H9 (cell line): ENCODE measurements around the gene EGFL6. TPM values are rescaled to one million over a fixed set of nuclear protein-coding genes. Genes with fewer than 3 reads are reported as not detected.

ENCODE experiments used
- DNase-seq: peaks from one replicate; pipeline ENCODE4 v3.0.0-alpha.2; 2017
- H2AFZ ChIP-seq: one replicate; pipeline ENCODE4 v1.6.1; 2013; ENCODE audit warnings: mild to moderate bottlenecking, low read length, control low read depth, moderate library complexity
- H2AK5ac ChIP-seq: 2 replicates; pipeline ENCODE4 v1.6.1; 2013; ENCODE audit warnings: low read length, control low read depth, mixed read lengths; ENCODE audit not compliant: insufficient read length
- H2BK120ac ChIP-seq: one replicate; pipeline ENCODE4 v1.6.1; 2013; ENCODE audit warnings: low read depth, mild to moderate bottlenecking, low read length, control low read depth, inconsistent platforms; ENCODE audit not compliant: poor library complexity, severe bottlenecking
- H2BK12ac ChIP-seq: 2 replicates; pipeline ENCODE4 v1.6.1; 2013; ENCODE audit warnings: low read length, control low read depth, mixed read lengths, low read depth; ENCODE audit not compliant: insufficient read length
- H2BK15ac ChIP-seq: 2 replicates; pipeline ENCODE4 v1.6.1; 2013; ENCODE audit warnings: low read depth, low read length, control low read depth
- H2BK20ac ChIP-seq: one replicate; pipeline ENCODE4 v1.6.1; 2013; ENCODE audit warnings: low read depth, mild to moderate bottlenecking, low read length, control low read depth, inconsistent platforms; ENCODE audit not compliant: poor library complexity, severe bottlenecking
- H2BK5ac ChIP-seq: 2 replicates; pipeline ENCODE4 v1.6.1; 2013; ENCODE audit warnings: low read length, control low read depth, mixed read lengths; ENCODE audit not compliant: insufficient read length
- H3K14ac ChIP-seq: 2 replicates; pipeline ENCODE4 v1.6.1; 2013; ENCODE audit warnings: low read length, control low read depth; ENCODE audit not compliant: insufficient read depth
- H3K18ac ChIP-seq: 2 replicates; pipeline ENCODE4 v1.6.1; 2013; ENCODE audit warnings: low read depth, mild to moderate bottlenecking, mixed read lengths, low read length, control low read depth; ENCODE audit not compliant: insufficient read length
- H3K23ac ChIP-seq: 2 replicates; pipeline ENCODE4 v1.6.1; 2013; ENCODE audit warnings: low read length, control low read depth, mixed read lengths, low read depth; ENCODE audit not compliant: insufficient read length
- H3K23me2 ChIP-seq: 2 replicates; pipeline ENCODE4 v1.6.1; 2013; ENCODE audit warnings: low read depth, mild to moderate bottlenecking, mixed read lengths, low read length, control low read depth; ENCODE audit not compliant: insufficient read length, poor library complexity, severe bottlenecking
- H3K27ac ChIP-seq: 2 replicates; pipeline ENCODE4 v1.5.1; 2013; ENCODE audit warnings: low read length, control low read depth, mixed read lengths, low read depth; ENCODE audit not compliant: insufficient read length
- H3K27me3 ChIP-seq: 2 replicates; pipeline ENCODE4 v1.6.1; 2013; ENCODE audit warnings: low read length, control low read depth, inconsistent platforms; ENCODE audit not compliant: insufficient read depth
- H3K4ac ChIP-seq: 2 replicates; pipeline ENCODE4 v1.6.1; 2013; ENCODE audit warnings: low read depth, mild to moderate bottlenecking, control low read depth, inconsistent platforms, low read length, moderate library complexity
- H3K4me1 ChIP-seq: 2 replicates; pipeline ENCODE4 v1.6.1; 2013; ENCODE audit warnings: low read length, control low read depth, inconsistent platforms; ENCODE audit not compliant: insufficient read depth
- H3K4me2 ChIP-seq: 2 replicates; pipeline ENCODE4 v1.6.1; 2013; ENCODE audit warnings: low read length, control low read depth, mixed read lengths; ENCODE audit not compliant: insufficient read length, insufficient read depth
- H3K56ac ChIP-seq: 2 replicates; pipeline ENCODE4 v1.6.1; 2013; ENCODE audit warnings: low read depth, mild to moderate bottlenecking, mixed read lengths, low read length, control low read depth; ENCODE audit not compliant: insufficient read length
- H3K79me1 ChIP-seq: 2 replicates; pipeline ENCODE4 v1.6.1; 2013; ENCODE audit warnings: low read depth, mild to moderate bottlenecking, moderate library complexity, low read length, control low read depth, inconsistent platforms; ENCODE audit not compliant: insufficient read depth, poor library complexity, severe bottlenecking
- H3K79me2 ChIP-seq: 2 replicates; pipeline ENCODE4 v1.6.1; 2013; ENCODE audit warnings: low read length, control low read depth, inconsistent platforms; ENCODE audit not compliant: insufficient read depth
- H3K9ac ChIP-seq: 2 replicates; pipeline ENCODE4 v1.6.1; 2013; ENCODE audit warnings: low read length, control low read depth, mixed read lengths; ENCODE audit not compliant: insufficient read length; ENCODE audit errors: extremely low read depth
- H3K9me3 ChIP-seq: one replicate; pipeline ENCODE4 v1.6.1; 2013; ENCODE audit warnings: low read depth, low read length, inconsistent platforms; ENCODE audit not compliant: control insufficient read depth
- H3T11ph ChIP-seq: one replicate; pipeline ENCODE4 v1.6.1; 2013; ENCODE audit warnings: mild to moderate bottlenecking, low read length, control low read depth, inconsistent platforms
- H4K20me1 ChIP-seq: one replicate; pipeline ENCODE4 v1.6.1; 2013; ENCODE audit not compliant: control insufficient read depth, insufficient read length, insufficient read depth
- H4K5ac ChIP-seq: 2 replicates; pipeline ENCODE4 v1.6.1; 2013; ENCODE audit warnings: low read depth, mild to moderate bottlenecking, mixed read lengths, low read length, control low read depth; ENCODE audit not compliant: insufficient read length
- H4K8ac ChIP-seq: replicated peaks from 2 replicates; pipeline ENCODE4 v1.6.1; 2013; ENCODE audit warnings: low read length, control low read depth, mixed read lengths, low read depth; ENCODE audit not compliant: insufficient read length
- H4K91ac ChIP-seq: 2 replicates; pipeline ENCODE4 v1.6.1; 2013; ENCODE audit warnings: low read depth, mild to moderate bottlenecking, moderate library complexity, mixed read lengths, low read length, control low read depth; ENCODE audit not compliant: insufficient read length
- H3K27ac Mint-ChIP-seq, 3 experiments: 2 replicates in 2 of 3; 3 replicates in 1 of 3; pipeline ENCODE4 v1.8.0; 2020 to 2021; ENCODE audit warnings: mixed read lengths in 3 of 3, mild to moderate bottlenecking in 1 of 3, moderate library complexity in 1 of 3
- H3K27me3 Mint-ChIP-seq: 2 replicates; pipeline ENCODE4 v1.8.0; 2021; ENCODE audit warnings: low read depth, mild to moderate bottlenecking, moderate library complexity, mixed read lengths
- H3K36me3 Mint-ChIP-seq, 3 experiments: 2 replicates in 2 of 3; 3 replicates in 1 of 3; pipeline ENCODE4 v1.8.0; 2020 to 2021; ENCODE audit warnings: low read depth in 3 of 3, mixed read lengths in 3 of 3; ENCODE audit not compliant: insufficient read depth in 1 of 3
- H3K4me1 Mint-ChIP-seq, 2 experiments: 2 replicates each; pipeline ENCODE4 v1.8.0; 2020; ENCODE audit warnings: mixed read lengths in 2 of 2
- H3K4me3 Mint-ChIP-seq, 2 experiments: 2 replicates in 1 of 2; 3 replicates in 1 of 2; pipeline ENCODE4 v1.8.0; 2020 to 2021; ENCODE audit warnings: mild to moderate bottlenecking in 2 of 2, mixed read lengths in 2 of 2, moderate library complexity in 1 of 2
- H3K9me3 Mint-ChIP-seq, 2 experiments: 2 replicates in 1 of 2; 3 replicates in 1 of 2; pipeline ENCODE4 v1.8.0; 2020; ENCODE audit warnings: mild to moderate bottlenecking in 2 of 2, mixed read lengths in 2 of 2, moderate library complexity in 1 of 2
- CTCF ChIP-seq: fragments of 200-600 bp; sonication (generic); conservative IDR thresholded peaks from 3 replicates; pipeline ENCODE4 v1.8.0; 2021; ENCODE audit warnings: antibody characterized with exemption, mild to moderate bottlenecking
- WGBS: extraction: QIAGEN DNeasy Blood & Tissue Kit; methylation state at CpG from one replicate; pipeline ENCODE4 v1.1.7; 2013; ENCODE audit warnings: missing lambda C conversion rate, low lambda C conversion rate, mixed read lengths; ENCODE audit not compliant: insufficient read length; ENCODE audit errors: extremely low coverage; 5-methylcytosine and 5-hydroxymethylcytosine counted together
- total RNA-seq: library from RNA; stranded (reverse); gene quantifications from 2 replicates; pipeline ENCODE4 v1.2.1, GENCODE V29; 2021

Gene EGFL6
- total RNA-seq, 1 experiment from 2014 or later, result 0.94 TPM

- H3K27ac Mint-ChIP-seq, result no peak overlapping the region
- no peak for TF ChIP-seq CTCF
- H3K27ac ChIP-seq, result no peak overlapping the region
- no CpG with 5 or more reads among the region's 1 CpG for WGBS
- peaks cover 9 to 10% of the 10 kb centered on the region in 2 experiments; a peak in 3 of 4 replicates for H3K4me1 Mint-ChIP-seq
- no peaks in the 10 kb centered on the region; the same call in 1 of the 2 replicates for H3K4me1 ChIP-seq
- no peak overlapping the region for H4K8ac ChIP-seq
- H2BK12ac ChIP-seq, result no peak overlapping the region
- H2AFZ ChIP-seq, result no peak overlapping the region
- H3K9me3 Mint-ChIP-seq, result peaks cover 36 to 52% of the 10 kb centered on the region in 2 experiments
- no peaks in the 10 kb centered on the region for H3K79me2 ChIP-seq
- H4K5ac ChIP-seq, result no peak overlapping the region
- H3K18ac ChIP-seq, result no peak overlapping the region
- no peak overlapping the region for H2BK20ac ChIP-seq
- H3K23me2 ChIP-seq, result no peaks in the 10 kb centered on the region
- no peak overlapping the region for H3K4ac ChIP-seq
- no peaks in the 10 kb centered on the region; the same call in 1 of the 2 replicates for H3K27me3 Mint-ChIP-seq
- H2AK5ac ChIP-seq, result no peak overlapping the region
- H2BK15ac ChIP-seq, result no peak overlapping the region
- H3K79me1 ChIP-seq, result no peaks in the 10 kb centered on the region
- no peak overlapping the region for H4K91ac ChIP-seq
- H3K4me2 ChIP-seq, result no peak overlapping the region
- no peak overlapping the region for H3K14ac ChIP-seq
- no peak overlapping the region for H3K9ac ChIP-seq
- no peaks in the 10 kb centered on the region for H3K27me3 ChIP-seq
- H2BK5ac ChIP-seq, result no peak overlapping the region
- H3K4me3 Mint-ChIP-seq, result no peak overlapping the region
- H3T11ph ChIP-seq, result no peak overlapping the region
- H2BK120ac ChIP-seq, result no peak overlapping the region
- H3K9me3 ChIP-seq, result no peaks in the 10 kb centered on the region
- H3K36me3 Mint-ChIP-seq, result peaks cover 0 to 4% (median 4%) of the 10 kb centered on the region in 3 experiments; a peak in 3 of 7 replicates
- no peak overlapping the region for H3K56ac ChIP-seq
- no peak overlapping the region for H3K23ac ChIP-seq
- DNase-seq, result no peak
- H4K20me1 ChIP-seq, result no peaks in the 10 kb centered on the region
Observed at GRCh38 chrX:13650318-13650717, 80.9 kb downstream of the EGFL6 start.
